ENCODE measurements around the gene BMERB1. TPM values are rescaled to one million over a fixed set of nuclear protein-coding genes. Genes with fewer than 3 reads are reported as not detected.
"Not testable (repeated sequence)": the region's sequence is repeated elsewhere in the genome, so short reads cannot be mapped to it uniquely, and the experiment has no call there.

BMERB1 gene
- total RNA-seq, 1 experiment from 2014 or later = 3.8 TPM

GRCh38 chr16:15417197-15417596 lies 17.2 kb upstream of the BMERB1 start:
- no peak overlapping the region for H3K9ac ChIP-seq (ENCODE audit: low read length)

GRCh38 chr16:15418206-15418605 lies 16.2 kb upstream of the BMERB1 start:
- Histone ChIP-seq H3K79me2 (ENCODE audit: low read length) (no peaks in the 10 kb centered on the region), H4K20me1 (ENCODE audit: low read length) (no peaks in the 10 kb centered on the region), H3K4me3 (ENCODE audit: low read length) (no peak overlapping the region), H3K27ac (ENCODE audit: low read length) (no peak overlapping the region), H3K27me3 (ENCODE audit: low read length) (no peaks in the 10 kb centered on the region), H3K9me2 (replicated peaks; ENCODE audit: low read length) (no peaks in the 10 kb centered on the region), H3K36me3 (ENCODE audit: low read depth, low read length) (no peaks in the 10 kb centered on the region), H3K4me1 (ENCODE audit: insufficient read depth, low read length) (peaks cover 20% of the 10 kb centered on the region), H3F3A (ENCODE audit: low read length, unreplicated experiment) (no peaks in the 10 kb centered on the region), H3K9ac (ENCODE audit: low read length) (no peak overlapping the region), H3K4me2 (ENCODE audit: low read length) (no peak overlapping the region), H2AFZ (ENCODE audit: low read length) (no peak overlapping the region), H3K9me3 (ENCODE audit: low read length) (no peaks in the 10 kb centered on the region)
- ATAC-seq = no peak
- BruUV-seq (replicated peaks) = no TSS peak
- DNase-seq = no peak
- intact Hi-C loops (cut with micrococcal nuclease) = no loop called here
- ChIA-PET CTCF (no interaction called here), POLR2A (ENCODE audit: unreplicated experiment) (no interaction called here)
- TF ChIP-seq EZH2phosphoT487 (IDR thresholded peaks at IDR 0.05; ENCODE audit: borderline replicate concordance, low read length) = no peak
- no peak for TF ChIP-seq EZH2 (IDR thresholded peaks at IDR 0.05; ENCODE audit: low read length, unreplicated experiment)
- no peak for TF ChIP-seq CTCF (conservative IDR thresholded peaks at IDR 0.05; ENCODE audit: low read depth, low read length)

More at GRCh38 chr16:15417197-15417596, 17.2 kb upstream of the BMERB1 start:
- no peak overlapping the region for H3K27ac ChIP-seq (ENCODE audit: low read length)
- no peak overlapping the region for H2AFZ ChIP-seq (ENCODE audit: low read length)
- no peaks in the 10 kb centered on the region for H3F3A ChIP-seq (ENCODE audit: low read length, unreplicated experiment)
- H3K9me2 ChIP-seq (replicated peaks; ENCODE audit: low read length) = no peaks in the 10 kb centered on the region
- ChIA-PET POLR2A (ENCODE audit: unreplicated experiment) (no interaction called here), CTCF (interaction anchor here (0.5 kb wide), 1 partner anchor 50 kb away, joined by 3 read pairs; no protein-coding TSS in a partner anchor)
- H3K27me3 ChIP-seq (ENCODE audit: low read length) = no peaks in the 10 kb centered on the region
- no peaks in the 10 kb centered on the region for H3K79me2 ChIP-seq (ENCODE audit: low read length)
- no TSS peak for BruUV-seq (replicated peaks)
- H3K4me3 ChIP-seq (ENCODE audit: low read length) = no peak overlapping the region
- no peak overlapping the region for H3K4me2 ChIP-seq (ENCODE audit: low read length)
- no peaks in the 10 kb centered on the region for H3K36me3 ChIP-seq (ENCODE audit: low read depth, low read length)
- DNase-seq (no peak), ATAC-seq (no peak)
- intact Hi-C loops (cut with micrococcal nuclease) = no loop called here
- H3K9me3 ChIP-seq (ENCODE audit: low read length) = no peaks in the 10 kb centered on the region
- H3K4me1 ChIP-seq (ENCODE audit: insufficient read depth, low read length) = peaks cover 20% of the 10 kb centered on the region
- no peaks in the 10 kb centered on the region for H4K20me1 ChIP-seq (ENCODE audit: low read length)
- no peak for TF ChIP-seq CTCF (conservative IDR thresholded peaks at IDR 0.05; ENCODE audit: low read depth, low read length)

GRCh38 chr16:15421696-15422095 lies 12.7 kb upstream of the BMERB1 start:
- H3K4me1 ChIP-seq (ENCODE audit: insufficient read depth, low read length); H2AFZ ChIP-seq (ENCODE audit: low read length); H3K9me3 ChIP-seq (ENCODE audit: low read length); BruUV-seq (replicated peaks); H3K4me2 ChIP-seq (ENCODE audit: low read length); H4K20me1 ChIP-seq (ENCODE audit: low read length); H3F3A ChIP-seq (ENCODE audit: low read length, unreplicated experiment); H3K9ac ChIP-seq (ENCODE audit: low read length); intact Hi-C loops (cut with micrococcal nuclease); H3K9me2 ChIP-seq (replicated peaks; ENCODE audit: low read length); H3K36me3 ChIP-seq (ENCODE audit: low read depth, low read length); DNase-seq; H3K79me2 ChIP-seq (ENCODE audit: low read length); H3K27ac ChIP-seq (ENCODE audit: low read length); CTCF ChIA-PET; ATAC-seq; H3K4me3 ChIP-seq (ENCODE audit: low read length); H3K27me3 ChIP-seq (ENCODE audit: low read length); POLR2A ChIA-PET (ENCODE audit: unreplicated experiment): not testable (repeated sequence)
